Loucy (cell line): Measurements from ENCODE around the gene CFAP20.

ENCODE experiments used
- H2AFZ ChIP-seq: fragments of 200-600 bp; sonication (generic); 2 replicates; pipeline ENCODE4 v1.6.0; 2016; ENCODE audit warnings: antibody characterized with exemption, mild to moderate bottlenecking, low read length, moderate library complexity
- H3F3A ChIP-seq: fragments of 200-600 bp; 2 replicates; pipeline ENCODE4 v1.6.0; 2016; ENCODE audit warnings: antibody characterized with exemption, low read depth, mild to moderate bottlenecking
- H3K27me3 ChIP-seq: fragments of 200-600 bp; sonication (generic); 2 replicates; pipeline ENCODE4 v1.6.1; 2014; ENCODE audit warnings: low read length, mild to moderate bottlenecking; ENCODE audit not compliant: insufficient read depth, poor library complexity, severe bottlenecking
- H3K36me3 ChIP-seq: fragments of 200-600 bp; sonication (generic); 2 replicates; pipeline ENCODE4 v1.6.1; 2016; ENCODE audit warnings: low read length; ENCODE audit not compliant: insufficient read depth
- H3K4me1 ChIP-seq: fragments of 200-600 bp; sonication (generic); 2 replicates; pipeline ENCODE4 v1.5.1; 2014; ENCODE audit warnings: low read length, mild to moderate bottlenecking; ENCODE audit not compliant: insufficient read depth, poor library complexity, severe bottlenecking
- H3K4me2 ChIP-seq: fragments of 200-600 bp; sonication (generic); 2 replicates; pipeline ENCODE4 v1.6.0; 2014; ENCODE audit warnings: antibody characterized with exemption, low read length, low read depth, mild to moderate bottlenecking; ENCODE audit not compliant: poor library complexity, severe bottlenecking
- H3K4me3 ChIP-seq: fragments of 200-600 bp; sonication (generic); 2 replicates; pipeline ENCODE4 v1.5.1; 2014; ENCODE audit warnings: low read length, mild to moderate bottlenecking, mixed read lengths; ENCODE audit not compliant: poor library complexity, severe bottlenecking
- H3K79me2 ChIP-seq: fragments of 200-600 bp; sonication (generic); 2 replicates; pipeline ENCODE4 v1.6.1; 2014; ENCODE audit warnings: low read length; ENCODE audit not compliant: insufficient read depth
- H3K9ac ChIP-seq: fragments of 200-600 bp; sonication (generic); 2 replicates; pipeline ENCODE4 v1.6.0; 2014; ENCODE audit warnings: mild to moderate bottlenecking, low read depth, low read length, moderate library complexity; ENCODE audit not compliant: poor library complexity, severe bottlenecking
- H3K9me2 ChIP-seq: fragments of 200-600 bp; sonication (generic); replicated peaks from 2 replicates; pipeline ENCODE4 v1.6.1; 2016; ENCODE audit warnings: low read depth, low read length, mixed read lengths
- H3K9me3 ChIP-seq: fragments of 200-600 bp; sonication (generic); 2 replicates; pipeline ENCODE4 v1.6.1; 2014; ENCODE audit warnings: mild to moderate bottlenecking, antibody characterized with exemption, low read length, low read depth; ENCODE audit not compliant: insufficient read depth
- H4K20me1 ChIP-seq: fragments of 200-600 bp; sonication (generic); 2 replicates; pipeline ENCODE4 v1.6.0; 2014; ENCODE audit warnings: antibody characterized with exemption, low read length, mild to moderate bottlenecking; ENCODE audit not compliant: insufficient read depth, poor library complexity, severe bottlenecking
- EZH2phosphoT487 ChIP-seq: fragments of 200-600 bp; IDR thresholded peaks from 2 replicates; pipeline ENCODE4 v1.6.1; 2018; ENCODE audit warnings: antibody characterized with exemption, mild to moderate bottlenecking, moderate library complexity, borderline replicate concordance
- TF ChIP-seq, protein P1 (sequence below): fragments of 200-600 bp; sonication (generic); conservative IDR thresholded peaks from 2 replicates; pipeline ENCODE4 v1.5.1; 2014; ENCODE audit warnings: mild to moderate bottlenecking, antibody characterized with exemption, low read length

CFAP20 gene

DNA sequence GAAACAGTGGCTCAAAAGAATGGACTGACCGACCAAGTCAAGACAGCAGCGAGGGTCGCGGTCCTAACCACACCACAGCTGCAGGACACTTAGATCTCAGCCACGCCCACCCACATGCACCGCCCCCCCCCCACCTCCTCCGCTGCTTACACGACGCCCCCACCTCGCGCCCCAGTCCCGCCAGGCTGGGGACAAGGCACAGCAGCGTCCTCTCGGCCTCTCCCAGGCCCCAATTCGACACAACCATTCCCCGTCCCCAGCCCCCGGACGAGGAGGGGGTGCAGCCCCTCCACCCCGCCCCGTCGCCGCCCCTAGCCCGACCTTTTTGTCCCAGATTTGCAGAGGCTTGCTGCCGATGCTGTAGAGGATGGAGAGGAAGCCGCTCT is 477 bp downstream of the CFAP20 start:
- Histone ChIP-seq H3K79me2 (peaks cover 52% of the 10 kb centered on the region), H3K27me3 (no peaks in the 10 kb centered on the region), H3K4me1 (peaks cover 42% of the 10 kb centered on the region), H3F3A (0 out of 2 replicates have a peak, but pooled peaks cover 1% of the 10 kb centered on the region), H3K9ac (peak overlapping the region; percentile 91), H2AFZ (peak overlapping the region; percentile 49), H3K36me3 (no peaks in the 10 kb centered on the region), H4K20me1 (peaks cover 49% of the 10 kb centered on the region), H3K4me2 (peak overlapping the region; percentile 99), H3K4me3 (peak overlapping the region; percentile 98), H3K9me3 (no peaks in the 10 kb centered on the region), H3K9me2 (no peaks in the 10 kb centered on the region)
- TF ChIP-seq, protein P1, sequence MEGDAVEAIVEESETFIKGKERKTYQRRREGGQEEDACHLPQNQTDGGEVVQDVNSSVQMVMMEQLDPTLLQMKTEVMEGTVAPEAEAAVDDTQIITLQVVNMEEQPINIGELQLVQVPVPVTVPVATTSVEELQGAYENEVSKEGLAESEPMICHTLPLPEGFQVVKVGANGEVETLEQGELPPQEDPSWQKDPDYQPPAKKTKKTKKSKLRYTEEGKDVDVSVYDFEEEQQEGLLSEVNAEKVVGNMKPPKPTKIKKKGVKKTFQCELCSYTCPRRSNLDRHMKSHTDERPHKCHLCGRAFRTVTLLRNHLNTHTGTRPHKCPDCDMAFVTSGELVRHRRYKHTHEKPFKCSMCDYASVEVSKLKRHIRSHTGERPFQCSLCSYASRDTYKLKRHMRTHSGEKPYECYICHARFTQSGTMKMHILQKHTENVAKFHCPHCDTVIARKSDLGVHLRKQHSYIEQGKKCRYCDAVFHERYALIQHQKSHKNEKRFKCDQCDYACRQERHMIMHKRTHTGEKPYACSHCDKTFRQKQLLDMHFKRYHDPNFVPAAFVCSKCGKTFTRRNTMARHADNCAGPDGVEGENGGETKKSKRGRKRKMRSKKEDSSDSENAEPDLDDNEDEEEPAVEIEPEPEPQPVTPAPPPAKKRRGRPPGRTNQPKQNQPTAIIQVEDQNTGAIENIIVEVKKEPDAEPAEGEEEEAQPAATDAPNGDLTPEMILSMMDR = no peak
- TF ChIP-seq EZH2phosphoT487 = no peak

DNA sequence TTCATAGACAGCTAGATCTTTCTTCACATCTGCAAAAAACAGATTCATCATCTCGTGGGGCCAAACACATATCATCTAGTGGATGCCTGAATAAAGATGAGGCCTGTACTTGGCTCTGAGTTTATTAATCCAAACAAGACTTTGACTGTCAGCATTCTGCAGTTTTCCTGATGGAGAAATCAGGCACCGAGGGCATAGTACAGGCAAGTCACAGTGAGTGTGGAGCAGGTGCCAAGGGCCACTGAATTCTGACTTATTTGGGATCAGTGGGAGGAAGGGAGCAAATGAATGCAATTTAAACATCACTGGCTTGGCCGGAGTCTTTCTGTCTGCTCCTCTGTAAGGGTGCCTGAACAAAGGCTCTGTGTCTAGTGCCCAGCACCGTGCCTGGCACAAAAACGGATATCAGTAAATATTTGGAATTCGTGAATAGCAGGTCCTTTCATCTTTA is 975 bp downstream of the CFAP20 start:
- Histone ChIP-seq H3K9me3 (no peaks in the 10 kb centered on the region), H3K79me2 (peaks cover 55% of the 10 kb centered on the region), H3F3A (0 out of 2 replicates have a peak, but pooled peaks cover 3% of the 10 kb centered on the region), H4K20me1 (peaks cover 52% of the 10 kb centered on the region), H3K36me3 (no peaks in the 10 kb centered on the region), H3K9ac (peak overlapping the region; percentile 91), H3K4me3 (peak overlapping the region; percentile 98), H3K27me3 (no peaks in the 10 kb centered on the region), H3K4me2 (peak overlapping the region; percentile 99), H3K4me1 (peaks cover 42% of the 10 kb centered on the region), H2AFZ (no peak overlapping the region), H3K9me2 (no peaks in the 10 kb centered on the region)
- no peak for TF ChIP-seq EZH2phosphoT487
- TF ChIP-seq, protein P1 = no peak

DNA sequence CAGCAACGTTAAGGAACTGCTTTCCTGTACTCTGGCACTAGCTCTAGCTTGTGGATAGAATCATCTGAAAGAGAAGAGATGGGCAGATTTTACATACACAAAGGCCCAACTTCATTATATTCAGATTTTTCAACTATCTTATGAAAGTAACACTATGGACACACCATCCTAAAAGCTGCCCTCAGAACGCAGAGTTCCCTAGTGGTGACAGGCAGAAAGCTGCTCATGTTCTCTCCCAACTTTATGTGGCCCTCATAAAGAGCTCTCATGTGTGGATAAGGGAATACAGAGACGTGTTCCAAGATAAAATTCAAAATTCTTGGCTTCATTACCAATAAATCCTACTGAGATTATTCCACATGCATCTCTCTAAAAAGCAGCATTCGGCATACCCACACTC is 1.5 kb downstream of the CFAP20 start:
- no peaks in the 10 kb centered on the region for H3K9me2 ChIP-seq
- peak overlapping the region; percentile 91 for H3K9ac ChIP-seq
- TF ChIP-seq, protein P1 = peak; percentile 30; the same call in 1 of the 2 replicates
- no peak for TF ChIP-seq EZH2phosphoT487
- peak overlapping the region; percentile 98 for H3K4me3 ChIP-seq
- 0 out of 2 replicates have a peak, but pooled peaks cover 3% of the 10 kb centered on the region for H3F3A ChIP-seq
- H3K9me3 ChIP-seq = no peaks in the 10 kb centered on the region
- H3K36me3 ChIP-seq = no peaks in the 10 kb centered on the region
- peaks cover 42% of the 10 kb centered on the region for H3K4me1 ChIP-seq
- H4K20me1 ChIP-seq = peaks cover 54% of the 10 kb centered on the region
- H3K79me2 ChIP-seq = peaks cover 58% of the 10 kb centered on the region
- no peak overlapping the region for H2AFZ ChIP-seq
- H3K27me3 ChIP-seq = no peaks in the 10 kb centered on the region
- peak overlapping the region; percentile 99 for H3K4me2 ChIP-seq
